ENCODE data around the gene IDI2.
A peak's percentile ranks its signal among the peaks of the same experiment; 100 is the strongest.
"Not testable (repeated sequence)": the region's sequence is repeated elsewhere in the genome, so short reads cannot be mapped to it uniquely, and the experiment has no call there.

IDI2 gene

GRCh38 chr10:1040133-1040532 is 14.5 kb upstream of the IDI2 start:
- Histone ChIP-seq H3K27ac (ENCODE audit: low read length) (no peak overlapping the region), H3K9ac (ENCODE audit: low read depth, low read length) (no peak overlapping the region), H3K9me3 (ENCODE audit: insufficient read depth, low read length, severe bottlenecking) (no peaks in the 10 kb centered on the region), H3K27me3 (ENCODE audit: insufficient read depth, low read length, poor library complexity) (no peaks in the 10 kb centered on the region), H3K79me2 (ENCODE audit: insufficient read depth, low read length) (peaks cover 27% of the 10 kb centered on the region), H4K20me1 (ENCODE audit: insufficient read depth, low read length) (peaks cover 38% of the 10 kb centered on the region), H3K4me2 (ENCODE audit: insufficient read depth, low read length) (no peak overlapping the region), H2AFZ (ENCODE audit: low read depth, low read length) (no peak overlapping the region), H3K4me3 (ENCODE audit: low read depth in 1 of 2, low read length in 2 of 2) (no peak overlapping the region), H3K36me3 (ENCODE audit: insufficient read depth, low read length) (peaks cover 78% of the 10 kb centered on the region), H3K4me1 (ENCODE audit: insufficient read depth, low read length) (peaks cover 19% of the 10 kb centered on the region)
- no peak for TF ChIP-seq CTCF (IDR thresholded peaks at IDR 0.05; ENCODE audit: borderline replicate concordance, extremely low read depth, low read length, poor library complexity, severe bottlenecking)
- no peak for TF ChIP-seq EZH2 (IDR thresholded peaks at IDR 0.05; ENCODE audit: borderline replicate concordance, low read depth, low read length, severe bottlenecking)
- ATAC-seq (ENCODE audit: insufficient read depth, low read depth) = no peak
- no peak for DNase-seq

- not testable (repeated sequence) for H3K27me3 ChIP-seq (ENCODE audit: insufficient read depth, low read length, poor library complexity); H3K4me1 ChIP-seq (ENCODE audit: insufficient read depth, low read length); H3K4me2 ChIP-seq (ENCODE audit: insufficient read depth, low read length); H3K9me3 ChIP-seq (ENCODE audit: insufficient read depth, low read length, severe bottlenecking); H3K4me3 ChIP-seq (ENCODE audit: low read depth in 1 of 2, low read length in 2 of 2); H3K9ac ChIP-seq (ENCODE audit: low read depth, low read length); ATAC-seq (ENCODE audit: insufficient read depth, low read depth); H3K27ac ChIP-seq (ENCODE audit: low read length); H2AFZ ChIP-seq (ENCODE audit: low read depth, low read length); DNase-seq
- Histone ChIP-seq H4K20me1 (ENCODE audit: insufficient read depth, low read length) (peaks cover 24% of the 10 kb centered on the region), H3K79me2 (ENCODE audit: insufficient read depth, low read length) (peaks cover 13% of the 10 kb centered on the region), H3K36me3 (ENCODE audit: insufficient read depth, low read length) (peaks cover 64% of the 10 kb centered on the region)
These were observed 13.1 kb upstream of the IDI2 start for GRCh38 chr10:1038769-1039168.

GRCh38 chr10:1037098-1037497 is 11.4 kb upstream of the IDI2 start:
- peaks cover 48% of the 10 kb centered on the region for H3K36me3 ChIP-seq (ENCODE audit: insufficient read depth, low read length)
- ATAC-seq (ENCODE audit: insufficient read depth, low read depth) (no peak), DNase-seq (no peak)
- H3K4me1 ChIP-seq (ENCODE audit: insufficient read depth, low read length) = no peaks in the 10 kb centered on the region
- H3K79me2 ChIP-seq (ENCODE audit: insufficient read depth, low read length) = no peaks in the 10 kb centered on the region; the same call in 1 of the 2 replicates
- H3K27ac ChIP-seq (ENCODE audit: low read length) = no peak overlapping the region
- H3K4me3 ChIP-seq (ENCODE audit: low read depth in 1 of 2, low read length in 2 of 2) = no peak overlapping the region
- TF ChIP-seq CTCF (IDR thresholded peaks at IDR 0.05; ENCODE audit: borderline replicate concordance, extremely low read depth, low read length, poor library complexity, severe bottlenecking) (no peak), EZH2 (IDR thresholded peaks at IDR 0.05; ENCODE audit: borderline replicate concordance, low read depth, low read length, severe bottlenecking) (no peak)
- no peak overlapping the region for H2AFZ ChIP-seq (ENCODE audit: low read depth, low read length)
- H3K27me3 ChIP-seq (ENCODE audit: insufficient read depth, low read length, poor library complexity) = no peaks in the 10 kb centered on the region
- H4K20me1 ChIP-seq (ENCODE audit: insufficient read depth, low read length) = peaks cover 17% of the 10 kb centered on the region; the same call in 1 of the 2 replicates
- H3K4me2 ChIP-seq (ENCODE audit: insufficient read depth, low read length) = no peak overlapping the region
- no peaks in the 10 kb centered on the region for H3K9me3 ChIP-seq (ENCODE audit: insufficient read depth, low read length, severe bottlenecking)
- no peak overlapping the region for H3K9ac ChIP-seq (ENCODE audit: low read depth, low read length)

GRCh38 chr10:1036341-1036791 is 10.7 kb upstream of the IDI2 start:
- Histone ChIP-seq H3K36me3 (ENCODE audit: insufficient read depth, low read length) (peaks cover 43% of the 10 kb centered on the region), H4K20me1 (ENCODE audit: insufficient read depth, low read length) (peaks cover 17% of the 10 kb centered on the region; the same call in 1 of the 2 replicates), H3K9ac (ENCODE audit: low read depth, low read length) (no peak overlapping the region), H2AFZ (ENCODE audit: low read depth, low read length) (no peak overlapping the region), H3K9me3 (ENCODE audit: insufficient read depth, low read length, severe bottlenecking) (no peaks in the 10 kb centered on the region), H3K79me2 (ENCODE audit: insufficient read depth, low read length) (no peaks in the 10 kb centered on the region; the same call in 1 of the 2 replicates), H3K4me3 (ENCODE audit: low read depth in 1 of 2, low read length in 2 of 2) (no peak overlapping the region), H3K27ac (ENCODE audit: low read length) (no peak overlapping the region), H3K4me1 (ENCODE audit: insufficient read depth, low read length) (no peaks in the 10 kb centered on the region), H3K27me3 (ENCODE audit: insufficient read depth, low read length, poor library complexity) (no peaks in the 10 kb centered on the region), H3K4me2 (ENCODE audit: insufficient read depth, low read length) (no peak overlapping the region)
- TF ChIP-seq CTCF (IDR thresholded peaks at IDR 0.05; ENCODE audit: borderline replicate concordance, extremely low read depth, low read length, poor library complexity, severe bottlenecking) (no peak), EZH2 (IDR thresholded peaks at IDR 0.05; ENCODE audit: borderline replicate concordance, low read depth, low read length, severe bottlenecking) (no peak)
- peak; percentile 47 for ATAC-seq (ENCODE audit: insufficient read depth, low read depth)
- no peak for DNase-seq

Data from DND-41 (cell line).